GM21619 (cell line): ENCODE measurements around the gene DARS1.
A peak's percentile ranks its signal among the peaks of the same experiment; 100 is the strongest.
"Not testable (repeated sequence)": the region's sequence is repeated elsewhere in the genome, so short reads cannot be mapped to it uniquely, and the experiment has no call there.

Source experiments
- ATAC-seq: cut with Tn5 transposase; IDR thresholded peaks from one replicate; pipeline ENCODE4 v1.9.1; 2021; ENCODE audit not compliant: unreplicated experiment

DARS1 gene

GRCh38 chr2:135985826-135986393 lies 484 bp upstream of the DARS1 start:
- ATAC-seq = peak; percentile 39

GRCh38 chr2:135984199-135985017 lies 1.0 kb downstream of the DARS1 start:
- ATAC-seq = peak; percentile 42

- no peak for ATAC-seq
Observed at GRCh38 chr2:135980434-135981079, 4.9 kb downstream of the DARS1 start.

GRCh38 chr2:135975702-135976101 lies 9.7 kb downstream of the DARS1 start:
- no peak for ATAC-seq

- no peak for ATAC-seq
Observed at GRCh38 chr2:135974036-135974435, 11.4 kb downstream of the DARS1 start.

- ATAC-seq = no peak
Observed at GRCh38 chr2:135969655-135970387, 15.6 kb downstream of the DARS1 start.

GRCh38 chr2:135965756-135966155 lies 19.7 kb downstream of the DARS1 start:
- no peak for ATAC-seq

- not testable (repeated sequence) for ATAC-seq
Observed at GRCh38 chr2:135964404-135964803, 21.0 kb downstream of the DARS1 start.

GRCh38 chr2:135963841-135964240 lies 21.6 kb downstream of the DARS1 start:
- ATAC-seq = no peak

GRCh38 chr2:135962366-135963123 lies 22.9 kb downstream of the DARS1 start:
- ATAC-seq = peak; percentile 59

- no peak for ATAC-seq
Observed at GRCh38 chr2:135960656-135961551, 24.5 kb downstream of the DARS1 start.

- no peak for ATAC-seq
Observed at GRCh38 chr2:135960150-135960549, 25.3 kb downstream of the DARS1 start.

- not testable (repeated sequence) for ATAC-seq
Observed at GRCh38 chr2:135958927-135959326, 26.5 kb downstream of the DARS1 start.

GRCh38 chr2:135954020-135954601 lies 31.3 kb downstream of the DARS1 start:
- ATAC-seq = no peak

GRCh38 chr2:135952891-135953290 lies 32.5 kb downstream of the DARS1 start:
- no peak for ATAC-seq

GRCh38 chr2:135951041-135951583 lies 34.3 kb downstream of the DARS1 start:
- ATAC-seq = no peak

- no peak for ATAC-seq
Observed at GRCh38 chr2:135949451-135950234, 35.8 kb downstream of the DARS1 start.

GRCh38 chr2:135948642-135949355 lies 36.6 kb downstream of the DARS1 start:
- ATAC-seq = no peak
